Testis (tissue), 3 donors: ENCODE data around the gene COPS2. TPM values are rescaled to one million over a fixed set of nuclear protein-coding genes. Genes with fewer than 3 reads are reported as not detected.
A peak's percentile ranks its signal among the peaks of the same experiment; 100 is the strongest.

Experiments used
- DNase-seq: peaks from one replicate; pipeline ENCODE4 v3.0.0-alpha.2; 2019
- H3K27ac ChIP-seq, 2 donors: fragments of 200-600 bp; sonication (generic); one replicate each; pipeline ENCODE4 v1.5.1; 2019
- H3K27me3 ChIP-seq: fragments of 200-600 bp; sonication (generic); one replicate; pipeline ENCODE4 v1.5.1; 2019
- H3K36me3 ChIP-seq: fragments of 200-600 bp; sonication (generic); one replicate; pipeline ENCODE4 v1.5.1; 2017; ENCODE audit warnings: low read depth; ENCODE audit errors: missing control alignments
- H3K4me1 ChIP-seq: fragments of 200-600 bp; sonication (generic); one replicate; pipeline ENCODE4 v1.5.1; 2019
- H3K4me3 ChIP-seq, 2 donors: fragments of 200-600 bp; sonication (generic); one replicate each; pipeline ENCODE4 v1.5.1; 2017 to 2019
- H3K9me3 ChIP-seq: fragments of 200-600 bp; sonication (generic); one replicate; pipeline ENCODE4 v1.5.1; 2017
- CTCF ChIP-seq, 3 experiments: fragments of 450-650 bp in 2 of 3; fragments of 200-600 bp in 1 of 3; sonication (generic) in 1 of 3; IDR thresholded peaks; one replicate each; pipeline ENCODE4 v1.5.1; 2016 to 2019; ENCODE audit warnings: antibody characterized with exemption in 3 of 3, mild to moderate bottlenecking in 2 of 3, moderate library complexity in 1 of 3
- POLR2A ChIP-seq: fragments of 450-650 bp; IDR thresholded peaks from one replicate; pipeline ENCODE4 v1.6.1; 2017; ENCODE audit warnings: antibody characterized with exemption, mild to moderate bottlenecking, moderate library complexity
- WGBS, 2 donors: methylation state at CpG; one replicate each; pipeline ENCODE4 v1.1.5; 2018; 5-methylcytosine and 5-hydroxymethylcytosine counted together
- intact Hi-C: fragments of 100-400 bp; cut with DNase I; formaldehyde crosslinking; loops from one replicate; pipeline ENCODE4 v1.15.1; 2023; ENCODE audit warnings: low total_unique reads
- polyA plus RNA-seq: library from polyadenylated mRNA; stranded (reverse); fragments of 350-450 nt; fragmentation: Illumina TruSeq; extraction: RNeasy Lipid Tissue Mini Kit (QIAGEN cat#74804); gene quantifications from one replicate; pipeline ENCODE4 v1.2.3, GENCODE V29; 2014; ENCODE audit warnings: low read depth, low replicate concordance; ENCODE audit not compliant: insufficient read depth
- total RNA-seq, 2 donors: library from RNA; depleted of rRNA; stranded (reverse); fragments of >200 nt; gene quantifications; one replicate each; pipeline ENCODE4 v1.2.3, GENCODE V29; 2016

Gene COPS2
- total and polyA plus RNA-seq, 3 donors from 2014 or later = 55.4 to 65.0 (median 62.4) TPM

- no peak overlapping the region for H3K27ac ChIP-seq
Measured at GRCh38 chr15:49084285-49084570, 71.2 kb downstream of the COPS2 start.

GRCh38 chr15:49083401-49084284 lies 71.8 kb downstream of the COPS2 start:
- H3K27me3 ChIP-seq = no peaks in the 10 kb centered on the region
- H3K9me3 ChIP-seq = no peaks in the 10 kb centered on the region
- H3K4me1 ChIP-seq = peaks cover 3% of the 10 kb centered on the region
- DNase-seq = no peak
- TF ChIP-seq POLR2A (no peak), CTCF (IDR thresholded peaks at IDR 0.05) (no peak)
- intact Hi-C loops = no loop called here
- no peaks in the 10 kb centered on the region for H3K36me3 ChIP-seq
- 94 to 95% methylated on average over 5 of the region's 5 CpGs for WGBS, 2 donors
- H3K4me3 ChIP-seq = no peak overlapping the region
- H3K27ac ChIP-seq = no peak overlapping the region

More at GRCh38 chr15:49084285-49084570, 71.2 kb downstream of the COPS2 start:
- no peak for TF ChIP-seq POLR2A
- no peak for TF ChIP-seq CTCF (IDR thresholded peaks at IDR 0.05)
- Histone ChIP-seq H3K36me3 (no peaks in the 10 kb centered on the region), H3K9me3 (no peaks in the 10 kb centered on the region), H3K4me3 (no peak overlapping the region), H3K4me1 (peaks cover 7% of the 10 kb centered on the region), H3K27me3 (no peaks in the 10 kb centered on the region)
- 77 to 80% methylated on average over 3 of the region's 3 CpGs for WGBS, 2 donors
- intact Hi-C loops = no loop called here
- no peak for DNase-seq

GRCh38 chr15:49082960-49083359 lies 72.4 kb downstream of the COPS2 start:
- no peak overlapping the region for H3K27ac ChIP-seq
- DNase-seq = no peak
- H3K36me3 ChIP-seq = no peaks in the 10 kb centered on the region
- H3K9me3 ChIP-seq = no peaks in the 10 kb centered on the region
- no peaks in the 10 kb centered on the region for H3K27me3 ChIP-seq
- H3K4me3 ChIP-seq = no peak overlapping the region
- intact Hi-C loops = no loop called here
- TF ChIP-seq CTCF (IDR thresholded peaks at IDR 0.05) = no peak
- no peak for TF ChIP-seq POLR2A
- 87% methylated on average over 1 of the region's 1 CpG for WGBS, 2 donors
- no peaks in the 10 kb centered on the region for H3K4me1 ChIP-seq

DNA sequence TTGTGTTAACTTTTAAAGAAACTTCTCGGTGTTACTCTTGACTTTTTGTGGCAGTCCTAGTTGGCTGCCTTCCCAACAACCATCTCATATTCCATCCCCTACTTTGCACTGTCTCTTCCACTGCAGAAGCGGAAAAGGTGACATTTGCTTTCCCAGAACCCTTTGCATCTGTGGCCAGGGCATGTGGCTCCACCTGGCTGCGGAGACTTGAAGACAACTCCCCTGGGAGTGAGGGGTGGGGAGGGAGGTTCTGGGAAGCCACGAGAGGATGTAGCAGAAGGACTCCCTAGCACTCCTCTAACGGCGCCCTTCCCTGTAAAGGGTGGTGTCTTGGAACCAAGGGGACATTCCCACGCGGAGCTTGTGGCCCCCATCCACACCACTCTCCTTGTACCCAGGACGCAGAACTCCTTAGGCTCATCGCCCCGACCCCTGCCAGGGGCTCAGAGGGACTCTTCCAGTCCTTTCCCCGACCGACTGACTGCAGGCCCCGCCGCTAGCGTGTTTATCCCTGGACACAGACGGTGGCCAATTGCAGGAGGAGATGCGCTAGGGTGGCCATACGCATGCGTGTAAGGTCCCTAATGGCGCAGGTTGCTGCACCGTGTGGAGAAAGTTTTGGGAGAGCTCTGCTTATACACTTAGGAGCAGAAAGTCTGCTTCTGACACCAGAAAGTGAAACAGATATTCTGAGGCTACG lies 75.9 kb downstream of the COPS2 start:
- Histone ChIP-seq H3K36me3 (no peaks in the 10 kb centered on the region), H3K4me3 (peak overlapping the region; percentile 13 to 41), H3K27me3 (no peaks in the 10 kb centered on the region), H3K9me3 (no peaks in the 10 kb centered on the region), H3K27ac (no peak overlapping the region), H3K4me1 (no peaks in the 10 kb centered on the region)
- 51 to 80% methylated on average over 23 of the region's 23 CpGs for WGBS, 2 donors
- TF ChIP-seq CTCF (IDR thresholded peaks at IDR 0.05) (no peak), POLR2A (no peak)
- DNase-seq = peak; percentile 35
- intact Hi-C loops = no loop called here
